A673 (cell line): ENCODE results near the gene CNP.

Experiments used
- CTCF ChIP-seq: fragments of 300-800, 200-600 bp; sonication (generic); conservative IDR thresholded peaks from 2 replicates; pipeline ENCODE4 v1.5.1; 2017; ENCODE audit warnings: low read depth, mild to moderate bottlenecking, antibody characterized with exemption, low read length, moderate library complexity, mixed read lengths
- EZH2 ChIP-seq: fragments of 200-600 bp; sonication (generic); IDR thresholded peaks from 2 replicates; pipeline ENCODE4 v1.6.1; 2017; ENCODE audit warnings: borderline replicate concordance, low read depth, mild to moderate bottlenecking, mixed read lengths, antibody characterized with exemption, low read length; ENCODE audit not compliant: poor library complexity, severe bottlenecking

DNA sequence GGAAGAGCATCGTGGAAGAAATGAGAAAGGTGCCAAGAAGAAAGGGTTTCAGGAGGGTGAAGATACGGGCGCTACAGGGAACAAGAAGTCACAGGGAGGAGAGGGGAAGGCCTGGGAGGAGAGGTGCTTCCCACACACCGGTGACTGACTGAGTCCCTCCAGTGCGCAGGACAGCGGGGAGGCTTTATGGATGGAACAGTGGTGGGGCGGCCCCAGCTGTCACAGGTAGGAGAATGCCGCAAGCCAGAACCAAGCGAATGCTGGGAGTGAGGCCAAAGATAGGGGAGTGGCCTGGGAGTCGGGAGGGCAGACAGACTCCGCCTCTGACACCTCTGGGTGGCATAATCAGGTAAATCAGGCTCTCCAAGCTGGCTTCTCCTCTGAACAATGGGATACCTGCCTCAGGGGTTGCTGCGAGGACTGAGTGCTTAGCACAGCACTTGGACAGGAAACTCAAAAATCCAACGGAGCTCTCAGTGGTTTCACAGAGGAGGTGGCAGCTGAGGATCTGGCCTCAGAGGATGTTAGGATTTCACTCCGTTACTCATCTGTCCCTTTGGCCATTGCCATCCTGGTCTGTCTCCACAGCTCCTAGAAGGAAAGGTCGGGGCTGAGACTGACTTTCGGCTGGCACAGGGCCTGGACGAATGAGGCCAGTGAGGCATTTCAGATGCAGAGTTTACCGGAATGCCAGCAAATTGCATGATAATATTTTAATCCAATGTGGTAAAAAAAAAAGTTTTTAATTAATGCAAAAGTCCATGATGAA, 717 bp upstream of the CNP start:
- TF ChIP-seq EZH2 (no peak), CTCF (no peak)
